Mesendoderm (in vitro differentiated cells): ENCODE measurements around the gene CTNNA2.

Source experiments
- DNase-seq: peaks from one replicate; pipeline ENCODE4 v3.0.0; 2013
- H2AK5ac ChIP-seq: 2 replicates; pipeline ENCODE4 v1.6.1; 2013; ENCODE audit warnings: low read length, inconsistent platforms
- H2BK120ac ChIP-seq: 2 replicates; pipeline ENCODE4 v1.6.1; 2013; ENCODE audit warnings: low read depth, mild to moderate bottlenecking, low read length, moderate library complexity, mixed read lengths
- H2BK15ac ChIP-seq: replicated peaks from 2 replicates; pipeline ENCODE4 v1.6.1; 2013; ENCODE audit warnings: low read depth, mild to moderate bottlenecking, moderate library complexity
- H2BK5ac ChIP-seq: 2 replicates; pipeline ENCODE4 v1.6.1; 2013; ENCODE audit warnings: low read length, inconsistent platforms
- H3K18ac ChIP-seq: 2 replicates; pipeline ENCODE4 v1.6.1; 2013; ENCODE audit warnings: mild to moderate bottlenecking, low read length, mixed read lengths
- H3K23ac ChIP-seq: one replicate; pipeline ENCODE4 v1.6.1; 2013; ENCODE audit warnings: low read length
- H3K27ac ChIP-seq: 2 replicates; pipeline ENCODE4 v1.5.1; 2013; ENCODE audit warnings: low read depth, mild to moderate bottlenecking, inconsistent platforms, low read length, moderate library complexity
- H3K27me3 ChIP-seq: 2 replicates; pipeline ENCODE4 v1.6.1; 2013; ENCODE audit warnings: low read length, control low read depth, mild to moderate bottlenecking, inconsistent platforms; ENCODE audit not compliant: insufficient read depth, poor library complexity
- H3K36me3 ChIP-seq: 2 replicates; pipeline ENCODE4 v1.6.1; 2013; ENCODE audit warnings: low read length, inconsistent platforms; ENCODE audit not compliant: control insufficient read depth, insufficient read depth
- H3K4ac ChIP-seq: one replicate; pipeline ENCODE4 v1.6.1; 2013; ENCODE audit warnings: low read depth, mild to moderate bottlenecking, low read length, moderate library complexity
- H3K4me1 ChIP-seq: 2 replicates; pipeline ENCODE4 v1.6.1; 2013; ENCODE audit warnings: low read depth, low read length, inconsistent platforms; ENCODE audit not compliant: control insufficient read depth
- H3K4me2 ChIP-seq: 2 replicates; pipeline ENCODE4 v1.6.1; 2013; ENCODE audit warnings: low read length
- H3K4me3 ChIP-seq: 2 replicates; pipeline ENCODE4 v1.5.1; 2013; ENCODE audit warnings: mild to moderate bottlenecking, low read length
- H3K56ac ChIP-seq: one replicate; pipeline ENCODE4 v1.6.1; 2013; ENCODE audit warnings: low read length
- H3K79me1 ChIP-seq: 2 replicates; pipeline ENCODE4 v1.6.1; 2013; ENCODE audit warnings: low read length, inconsistent platforms
- H3K79me2 ChIP-seq: 2 replicates; pipeline ENCODE4 v1.6.1; 2013; ENCODE audit warnings: mild to moderate bottlenecking, low read length; ENCODE audit not compliant: control insufficient read depth, insufficient read depth
- H3K9ac ChIP-seq: 2 replicates; pipeline ENCODE4 v1.6.1; 2013; ENCODE audit warnings: low read length, inconsistent platforms
- H4K5ac ChIP-seq: one replicate; pipeline ENCODE4 v1.6.1; 2013; ENCODE audit warnings: low read length
- H4K8ac ChIP-seq: one replicate; pipeline ENCODE4 v1.6.1; 2013; ENCODE audit warnings: low read depth, mild to moderate bottlenecking, control low read depth, low read length, moderate library complexity
- WGBS: extraction: QIAGEN DNeasy Blood & Tissue Kit; methylation state at CpG from one replicate; pipeline ENCODE4 v1.1.7; 2013; ENCODE audit warnings: low lambda C conversion rate, missing lambda C conversion rate; ENCODE audit not compliant: insufficient coverage; ENCODE audit errors: extremely low coverage; 5-methylcytosine and 5-hydroxymethylcytosine counted together

Gene CTNNA2

GRCh38 chr2:80168037-80168436 is 655.2 kb downstream of the CTNNA2 start:
- Histone ChIP-seq H3K4me1 (no peaks in the 10 kb centered on the region), H3K9ac (no peak overlapping the region), H3K4me2 (no peak overlapping the region), H3K4me3 (no peak overlapping the region), H2BK15ac (no peak overlapping the region), H3K79me1 (no peaks in the 10 kb centered on the region), H2AK5ac (no peak overlapping the region), H4K8ac (no peak overlapping the region), H3K56ac (no peak overlapping the region), H2BK5ac (no peak overlapping the region), H3K23ac (no peak overlapping the region), H3K27ac (no peak overlapping the region), H3K4ac (no peak overlapping the region), H3K36me3 (no peaks in the 10 kb centered on the region), H3K27me3 (no peaks in the 10 kb centered on the region), H2BK120ac (no peak overlapping the region), H4K5ac (no peak overlapping the region), H3K79me2 (no peaks in the 10 kb centered on the region), H3K18ac (no peak overlapping the region)
- WGBS = no CpG with 5 or more reads among the region's 2 CpGs
- no peak for DNase-seq

- Histone ChIP-seq H3K4me1 (no peaks in the 10 kb centered on the region), H4K5ac (no peak overlapping the region), H3K27me3 (no peaks in the 10 kb centered on the region), H4K8ac (no peak overlapping the region), H3K79me2 (no peaks in the 10 kb centered on the region), H3K56ac (no peak overlapping the region), H3K36me3 (no peaks in the 10 kb centered on the region), H3K27ac (no peak overlapping the region), H3K79me1 (no peaks in the 10 kb centered on the region), H3K23ac (no peak overlapping the region), H3K4me3 (no peak overlapping the region), H2AK5ac (no peak overlapping the region), H3K4ac (no peak overlapping the region), H3K4me2 (no peak overlapping the region), H2BK120ac (no peak overlapping the region), H3K9ac (no peak overlapping the region), H3K18ac (no peak overlapping the region), H2BK5ac (no peak overlapping the region), H2BK15ac (no peak overlapping the region)
- DNase-seq = no peak
- no CpG with 5 or more reads among the region's 7 CpGs for WGBS
Observed at GRCh38 chr2:80168801-80169200, 656.0 kb downstream of the CTNNA2 start.

- no peak overlapping the region for H2BK15ac ChIP-seq
- no CpG with 5 or more reads among the region's 3 CpGs for WGBS
- no peak overlapping the region for H2BK120ac ChIP-seq
- H3K23ac ChIP-seq = no peak overlapping the region
- H3K4me3 ChIP-seq = no peak overlapping the region
- H3K9ac ChIP-seq = no peak overlapping the region
- H2AK5ac ChIP-seq = no peak overlapping the region
- H3K18ac ChIP-seq = no peak overlapping the region
- no peak overlapping the region for H4K8ac ChIP-seq
- H3K27ac ChIP-seq = no peak overlapping the region
- H4K5ac ChIP-seq = no peak overlapping the region
- no peaks in the 10 kb centered on the region for H3K4me1 ChIP-seq
- DNase-seq = no peak
- H3K27me3 ChIP-seq = no peaks in the 10 kb centered on the region
- no peak overlapping the region for H3K4ac ChIP-seq
- no peak overlapping the region for H3K4me2 ChIP-seq
- H3K56ac ChIP-seq = no peak overlapping the region
- H3K36me3 ChIP-seq = no peaks in the 10 kb centered on the region
- no peaks in the 10 kb centered on the region for H3K79me1 ChIP-seq
- H3K79me2 ChIP-seq = no peaks in the 10 kb centered on the region
- H2BK5ac ChIP-seq = no peak overlapping the region
Observed at GRCh38 chr2:80169811-80170594, 657.2 kb downstream of the CTNNA2 start.

GRCh38 chr2:80185091-80185490 is 672.2 kb downstream of the CTNNA2 start:
- Histone ChIP-seq H3K18ac (no peak overlapping the region), H3K4ac (no peak overlapping the region), H3K23ac (no peak overlapping the region), H3K4me3 (no peak overlapping the region), H3K4me1 (no peaks in the 10 kb centered on the region), H2AK5ac (no peak overlapping the region), H3K36me3 (no peaks in the 10 kb centered on the region), H4K8ac (no peak overlapping the region), H3K4me2 (no peak overlapping the region), H3K27me3 (no peaks in the 10 kb centered on the region), H3K79me1 (no peaks in the 10 kb centered on the region), H3K27ac (no peak overlapping the region), H2BK5ac (no peak overlapping the region), H2BK15ac (no peak overlapping the region), H3K79me2 (no peaks in the 10 kb centered on the region), H4K5ac (no peak overlapping the region), H3K9ac (no peak overlapping the region), H2BK120ac (no peak overlapping the region), H3K56ac (no peak overlapping the region)
- peak; percentile 33 for DNase-seq
- WGBS = no CpG with 5 or more reads among the region's 2 CpGs

GRCh38 chr2:80186262-80186661 is 673.4 kb downstream of the CTNNA2 start:
- H3K18ac ChIP-seq = no peak overlapping the region
- H3K27me3 ChIP-seq = no peaks in the 10 kb centered on the region
- H4K5ac ChIP-seq = no peak overlapping the region
- H2BK5ac ChIP-seq = no peak overlapping the region
- H3K56ac ChIP-seq = no peak overlapping the region
- H3K79me2 ChIP-seq = no peaks in the 10 kb centered on the region
- no peak overlapping the region for H2BK120ac ChIP-seq
- H3K4ac ChIP-seq = no peak overlapping the region
- H3K79me1 ChIP-seq = no peaks in the 10 kb centered on the region
- DNase-seq = no peak
- no peak overlapping the region for H3K4me3 ChIP-seq
- H2BK15ac ChIP-seq = no peak overlapping the region
- H3K4me1 ChIP-seq = no peaks in the 10 kb centered on the region
- H3K36me3 ChIP-seq = no peaks in the 10 kb centered on the region
- H3K4me2 ChIP-seq = no peak overlapping the region
- H3K9ac ChIP-seq = no peak overlapping the region
- no peak overlapping the region for H3K27ac ChIP-seq
- WGBS = no CpG with 5 or more reads among the region's 2 CpGs
- H4K8ac ChIP-seq = no peak overlapping the region
- no peak overlapping the region for H2AK5ac ChIP-seq
- H3K23ac ChIP-seq = no peak overlapping the region

- WGBS = 100% methylated on average over 1 of the region's 5 CpGs
- H4K5ac ChIP-seq = no peak overlapping the region
- no peak overlapping the region for H3K4ac ChIP-seq
- DNase-seq = no peak
- no peak overlapping the region for H2BK15ac ChIP-seq
- no peaks in the 10 kb centered on the region for H3K79me2 ChIP-seq
- no peak overlapping the region for H3K18ac ChIP-seq
- H2AK5ac ChIP-seq = no peak overlapping the region
- H3K56ac ChIP-seq = no peak overlapping the region
- H3K4me1 ChIP-seq = no peaks in the 10 kb centered on the region
- H3K79me1 ChIP-seq = no peaks in the 10 kb centered on the region
- H2BK120ac ChIP-seq = no peak overlapping the region
- no peak overlapping the region for H3K4me3 ChIP-seq
- H2BK5ac ChIP-seq = no peak overlapping the region
- H3K23ac ChIP-seq = no peak overlapping the region
- no peak overlapping the region for H3K27ac ChIP-seq
- H3K9ac ChIP-seq = no peak overlapping the region
- no peaks in the 10 kb centered on the region for H3K36me3 ChIP-seq
- H4K8ac ChIP-seq = no peak overlapping the region
- no peak overlapping the region for H3K4me2 ChIP-seq
- no peaks in the 10 kb centered on the region for H3K27me3 ChIP-seq
Observed at GRCh38 chr2:80187156-80187555, 674.3 kb downstream of the CTNNA2 start.
